ENCODE results near the gene ZBTB18.
A peak's percentile ranks its signal among the peaks of the same experiment; 100 is the strongest.

ZBTB18 gene

DNA sequence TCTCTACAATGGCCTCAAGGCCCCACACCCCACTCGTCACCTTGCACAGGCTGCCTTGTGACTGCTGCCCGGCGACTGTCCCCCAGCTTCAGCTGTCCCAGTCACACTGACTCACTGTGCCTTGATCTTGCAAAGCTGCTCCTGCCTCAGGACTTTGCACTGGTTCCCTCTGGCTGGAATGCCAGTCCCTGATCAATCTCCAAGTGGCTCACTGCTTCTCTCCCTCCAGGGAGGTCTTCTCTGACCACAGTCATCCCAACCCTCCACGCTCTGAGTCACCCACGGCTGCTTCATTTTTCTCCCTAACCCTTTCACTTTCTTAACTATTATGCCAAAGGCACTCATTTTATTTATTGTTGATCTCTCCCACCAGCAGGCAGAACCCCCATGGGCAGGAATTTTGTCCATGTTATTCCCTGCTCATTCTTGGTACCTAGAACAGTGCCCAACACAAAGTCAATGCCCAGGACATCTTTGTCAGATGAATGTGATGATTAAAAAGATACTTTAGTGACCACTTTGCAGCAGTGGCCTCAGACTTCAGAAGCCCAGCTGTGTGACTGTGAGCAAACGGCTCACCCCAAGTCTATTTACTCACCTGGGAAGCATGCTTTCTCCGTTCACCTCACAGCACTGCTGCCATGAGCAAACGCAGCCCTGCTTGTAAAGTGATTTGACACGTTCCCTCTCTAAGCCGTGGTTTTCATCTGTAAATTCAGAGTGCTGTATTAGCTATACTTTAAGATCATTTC lies 53.4 kb downstream of the ZBTB18 start:
- ATAC-seq = peak; percentile 99
- TF ChIP-seq TOX (CRISPR knock-in tag; IDR thresholded peaks at IDR 0.05; ENCODE audit: borderline replicate concordance) (peak; percentile 54; the same call in 1 of the 2 replicates), CSDC2 (CRISPR knock-in tag; IDR thresholded peaks at IDR 0.05) (no peak)

- no peak for TF ChIP-seq CREB5 (CRISPR knock-in tag; IDR thresholded peaks at IDR 0.05; ENCODE audit: low read depth)
- no peak for TF ChIP-seq ZFP3 (CRISPR knock-in tag; IDR thresholded peaks at IDR 0.05)
- TF ChIP-seq ZFP30 (CRISPR knock-in tag; IDR thresholded peaks at IDR 0.05) = no peak
- TF ChIP-seq GLIS3 (CRISPR knock-in tag; IDR thresholded peaks at IDR 0.05) = no peak
- TF ChIP-seq BACH2 (CRISPR knock-in tag; IDR thresholded peaks at IDR 0.05; ENCODE audit: borderline replicate concordance) = no peak
- TF ChIP-seq TSHZ2 (CRISPR knock-in tag; IDR thresholded peaks at IDR 0.05) = no peak
- TF ChIP-seq ZC3H10 (CRISPR knock-in tag; IDR thresholded peaks at IDR 0.05) = no peak
- TF ChIP-seq ESRRG (CRISPR knock-in tag; IDR thresholded peaks at IDR 0.05) = no peak
- TF ChIP-seq SNAI2 (CRISPR knock-in tag; IDR thresholded peaks at IDR 0.05) = no peak
- no peak for TF ChIP-seq RARB (CRISPR knock-in tag; IDR thresholded peaks at IDR 0.05)
- TF ChIP-seq POU6F1 (CRISPR knock-in tag; IDR thresholded peaks at IDR 0.05; ENCODE audit: borderline replicate concordance, low read depth) = no peak
- no peak for TF ChIP-seq TOX (CRISPR knock-in tag; IDR thresholded peaks at IDR 0.05; ENCODE audit: borderline replicate concordance)
- no peak for TF ChIP-seq ISL1 (CRISPR knock-in tag; IDR thresholded peaks at IDR 0.05)
- no peak for TF ChIP-seq ARNTL (CRISPR knock-in tag; IDR thresholded peaks at IDR 0.05; ENCODE audit: borderline replicate concordance, low read depth)
- no peak for TF ChIP-seq CSRNP3 (CRISPR knock-in tag; IDR thresholded peaks at IDR 0.05)
- TF ChIP-seq PPARA (CRISPR knock-in tag; IDR thresholded peaks at IDR 0.05; ENCODE audit: borderline replicate concordance) = no peak
- ATAC-seq = no peak
Observed at GRCh38 chr1:244106176-244106575, 55.1 kb downstream of the ZBTB18 start.

Data from SK-N-SH treated with all-trans-retinoic acid at 6 μM for 48 hours (cell line).